ENCODE results near the gene OSBPL6. TPM values are rescaled to one million over a fixed set of nuclear protein-coding genes. Genes with fewer than 3 reads are reported as not detected.

Gene OSBPL6
- total RNA-seq, 1 experiment from 2014 or later = 4.6 TPM

- H3K4me1 Mint-ChIP-seq = no peaks in the 10 kb centered on the region
- H2BK120ac ChIP-seq (ENCODE audit: low read depth, low read length, poor library complexity, severe bottlenecking) = no peak overlapping the region
- no peak overlapping the region for H3K4ac ChIP-seq (ENCODE audit: low read depth, low read length)
- H3K79me2 ChIP-seq (ENCODE audit: insufficient read depth, low read length) = no peaks in the 10 kb centered on the region
- no peaks in the 10 kb centered on the region for H3K9me3 ChIP-seq (ENCODE audit: control insufficient read depth, low read depth, low read length)
- H3K79me1 ChIP-seq (ENCODE audit: insufficient read depth, low read depth, low read length, poor library complexity, severe bottlenecking) = no peaks in the 10 kb centered on the region
- H4K91ac ChIP-seq (ENCODE audit: insufficient read length, low read depth, low read length) = no peak overlapping the region
- TF ChIP-seq, protein P1, sequence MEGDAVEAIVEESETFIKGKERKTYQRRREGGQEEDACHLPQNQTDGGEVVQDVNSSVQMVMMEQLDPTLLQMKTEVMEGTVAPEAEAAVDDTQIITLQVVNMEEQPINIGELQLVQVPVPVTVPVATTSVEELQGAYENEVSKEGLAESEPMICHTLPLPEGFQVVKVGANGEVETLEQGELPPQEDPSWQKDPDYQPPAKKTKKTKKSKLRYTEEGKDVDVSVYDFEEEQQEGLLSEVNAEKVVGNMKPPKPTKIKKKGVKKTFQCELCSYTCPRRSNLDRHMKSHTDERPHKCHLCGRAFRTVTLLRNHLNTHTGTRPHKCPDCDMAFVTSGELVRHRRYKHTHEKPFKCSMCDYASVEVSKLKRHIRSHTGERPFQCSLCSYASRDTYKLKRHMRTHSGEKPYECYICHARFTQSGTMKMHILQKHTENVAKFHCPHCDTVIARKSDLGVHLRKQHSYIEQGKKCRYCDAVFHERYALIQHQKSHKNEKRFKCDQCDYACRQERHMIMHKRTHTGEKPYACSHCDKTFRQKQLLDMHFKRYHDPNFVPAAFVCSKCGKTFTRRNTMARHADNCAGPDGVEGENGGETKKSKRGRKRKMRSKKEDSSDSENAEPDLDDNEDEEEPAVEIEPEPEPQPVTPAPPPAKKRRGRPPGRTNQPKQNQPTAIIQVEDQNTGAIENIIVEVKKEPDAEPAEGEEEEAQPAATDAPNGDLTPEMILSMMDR (conservative IDR thresholded peaks at IDR 0.05) = no peak
- no peak overlapping the region for H3K27ac ChIP-seq (ENCODE audit: insufficient read length, low read depth, low read length)
- no peak overlapping the region for H2BK12ac ChIP-seq (ENCODE audit: insufficient read length, low read depth, low read length)
- H3T11ph ChIP-seq (ENCODE audit: low read length) = no peak overlapping the region
- H3K4me2 ChIP-seq (ENCODE audit: insufficient read depth, insufficient read length, low read length) = no peak overlapping the region
- DNase-seq = no peak
- no peak overlapping the region for H2BK5ac ChIP-seq (ENCODE audit: insufficient read length, low read length)
- H3K9ac ChIP-seq (ENCODE audit: extremely low read depth, insufficient read length, low read length) = no peak overlapping the region
- H3K27ac Mint-ChIP-seq = no peak overlapping the region
- H3K27me3 ChIP-seq (ENCODE audit: insufficient read depth, low read length) = no peaks in the 10 kb centered on the region
- no peaks in the 10 kb centered on the region for H3K4me1 ChIP-seq (ENCODE audit: insufficient read depth, low read length)
- H3K4me3 Mint-ChIP-seq = no peak overlapping the region
- H4K20me1 ChIP-seq (ENCODE audit: control insufficient read depth, insufficient read depth, insufficient read length) = no peaks in the 10 kb centered on the region
- H4K8ac ChIP-seq (replicated peaks; ENCODE audit: insufficient read length, low read depth, low read length) = no peak overlapping the region
- H3K23ac ChIP-seq (ENCODE audit: insufficient read length, low read depth, low read length) = no peak overlapping the region
- H2BK15ac ChIP-seq (ENCODE audit: low read depth, low read length) = no peak overlapping the region
- no peak overlapping the region for H3K14ac ChIP-seq (ENCODE audit: insufficient read depth, low read length)
- H3K23me2 ChIP-seq (ENCODE audit: insufficient read length, low read depth, low read length, poor library complexity, severe bottlenecking) = no peaks in the 10 kb centered on the region
- no peaks in the 10 kb centered on the region for H3K27me3 Mint-ChIP-seq (ENCODE audit: low read depth)
- no peaks in the 10 kb centered on the region for H3K9me3 Mint-ChIP-seq
- no peak overlapping the region for H2BK20ac ChIP-seq (ENCODE audit: low read depth, low read length, poor library complexity, severe bottlenecking)
- no peak overlapping the region for H4K5ac ChIP-seq (ENCODE audit: insufficient read length, low read depth, low read length)
- no peak overlapping the region for H3K56ac ChIP-seq (ENCODE audit: insufficient read length, low read depth, low read length)
- WGBS (ENCODE audit: extremely low coverage, insufficient read length, low lambda C conversion rate) = no CpG with 5 or more reads among the region's 3 CpGs
- no peak overlapping the region for H3K18ac ChIP-seq (ENCODE audit: insufficient read length, low read depth, low read length)
- no peak overlapping the region for H2AFZ ChIP-seq (ENCODE audit: low read length)
- H3K36me3 Mint-ChIP-seq (ENCODE audit: insufficient read depth in 1 of 3, low read depth in 3 of 3) = no peaks in the 10 kb centered on the region
- H2AK5ac ChIP-seq (ENCODE audit: insufficient read length, low read length) = no peak overlapping the region
Observed at GRCh38 chr2:178317811-178318210, 123.5 kb downstream of the OSBPL6 start.

All from H9 (cell line).